Uterus (tissue), 2 donors: ENCODE results near the gene GPR85.

Source experiments
- CTCF ChIP-seq, 4 experiments: fragments of 200-600 bp in 2 of 4; fragments of 450-650 bp in 2 of 4; sonication (generic) in 2 of 4; IDR thresholded peaks; one replicate each; pipeline ENCODE4 v1.5.1; 2016 to 2019; ENCODE audit warnings: antibody characterized with exemption in 4 of 4, mild to moderate bottlenecking in 2 of 4, moderate library complexity in 1 of 4
- POLR2A ChIP-seq, 2 donors: fragments of 450-650 bp; IDR thresholded peaks; one replicate each; pipeline ENCODE4 v1.6.1; 2016; ENCODE audit warnings: antibody characterized with exemption in 2 of 2, mild to moderate bottlenecking in 1 of 2, moderate library complexity in 1 of 2

- TF ChIP-seq CTCF (IDR thresholded peaks at IDR 0.05) (no peak), POLR2A (IDR thresholded peaks at IDR 0.05) (no peak)
Observed at GRCh38 chr7:113122744-113123143, 36.1 kb upstream of the GPR85 start.
